Nephron (organoid): ENCODE data around the gene CLEC16A.

Source experiments
- H3K27ac Mint-ChIP-seq, 3 experiments: 2 replicates each; pipeline ENCODE4 v1.8.0; 2020; ENCODE audit warnings: mixed read lengths in 3 of 3, mild to moderate bottlenecking in 2 of 3, moderate library complexity in 1 of 3
- H3K27me3 Mint-ChIP-seq: 2 replicates; pipeline ENCODE4 v1.8.0; 2021; ENCODE audit warnings: low read depth, mild to moderate bottlenecking, moderate library complexity, mixed read lengths
- H3K36me3 Mint-ChIP-seq: 2 replicates; pipeline ENCODE4 v1.8.0; 2020; ENCODE audit warnings: low read depth, mixed read lengths
- H3K4me1 Mint-ChIP-seq: 2 replicates; pipeline ENCODE4 v1.8.0; 2020; ENCODE audit warnings: mixed read lengths
- H3K4me3 Mint-ChIP-seq, 3 experiments: 2 replicates each; pipeline ENCODE4 v1.8.0; 2020; ENCODE audit warnings: mild to moderate bottlenecking in 3 of 3, mixed read lengths in 3 of 3, moderate library complexity in 2 of 3
- H3K9me3 Mint-ChIP-seq: 2 replicates; pipeline ENCODE4 v1.8.0; 2020; ENCODE audit warnings: mixed read lengths
- CTCF ChIP-seq, 3 experiments: fragments of 200-600 bp; sonication (generic); IDR thresholded peaks; one replicate each; pipeline ENCODE4 v1.5.0; 2021; ENCODE audit warnings: antibody characterized with exemption in 3 of 3; ENCODE audit not compliant: unreplicated experiment in 3 of 3

The CLEC16A gene

GRCh38 chr16:11072420-11073153 is 128.2 kb downstream of the CLEC16A start:
- no peak for TF ChIP-seq CTCF (IDR thresholded peaks at IDR 0.05; ENCODE audit: unreplicated experiment in 3 of 3)
- no peaks in the 10 kb centered on the region for H3K9me3 Mint-ChIP-seq
- peaks cover 38% of the 10 kb centered on the region for H3K4me1 Mint-ChIP-seq
- H3K27ac Mint-ChIP-seq: peak overlapping the region in 2 of 3 experiments; percentile 87 to 99
- peaks cover 11% of the 10 kb centered on the region for H3K36me3 Mint-ChIP-seq
- peaks cover 11% of the 10 kb centered on the region for H3K27me3 Mint-ChIP-seq
- H3K4me3 Mint-ChIP-seq: no peak overlapping the region

- H3K27ac Mint-ChIP-seq: peak overlapping the region in 2 of 3 experiments; percentile 87 to 99
Observed at GRCh38 chr16:11073407-11073999, 129.1 kb downstream of the CLEC16A start.

GRCh38 chr16:11074131-11074530 is 129.8 kb downstream of the CLEC16A start:
- TF ChIP-seq CTCF (IDR thresholded peaks at IDR 0.05; ENCODE audit: unreplicated experiment in 3 of 3): no peak
- peaks cover 11% of the 10 kb centered on the region for H3K36me3 Mint-ChIP-seq
- peaks cover 11% of the 10 kb centered on the region for H3K27me3 Mint-ChIP-seq
- H3K27ac Mint-ChIP-seq: peak overlapping the region in 2 of 3 experiments; percentile 87 to 99
- H3K4me1 Mint-ChIP-seq: peaks cover 54% of the 10 kb centered on the region
- H3K9me3 Mint-ChIP-seq: no peaks in the 10 kb centered on the region
- H3K4me3 Mint-ChIP-seq: no peak overlapping the region

More at GRCh38 chr16:11073407-11073999, 129.1 kb downstream of the CLEC16A start:
- Mint-ChIP-seq H3K36me3 (peaks cover 11% of the 10 kb centered on the region), H3K4me1 (peaks cover 48% of the 10 kb centered on the region), H3K27me3 (peaks cover 11% of the 10 kb centered on the region), H3K4me3 (no peak overlapping the region), H3K9me3 (no peaks in the 10 kb centered on the region)
- no peak for TF ChIP-seq CTCF (IDR thresholded peaks at IDR 0.05; ENCODE audit: unreplicated experiment in 3 of 3)

- Mint-ChIP-seq H3K27ac (peak overlapping the region in 2 of 3 experiments; percentile 84 to 99), H3K36me3 (peaks cover 11% of the 10 kb centered on the region), H3K27me3 (peaks cover 11% of the 10 kb centered on the region), H3K9me3 (no peaks in the 10 kb centered on the region), H3K4me1 (peaks cover 64% of the 10 kb centered on the region), H3K4me3 (no peak overlapping the region)
- TF ChIP-seq CTCF (IDR thresholded peaks at IDR 0.05; ENCODE audit: unreplicated experiment in 3 of 3): no peak
Observed at GRCh38 chr16:11075163-11075562, 130.8 kb downstream of the CLEC16A start.

GRCh38 chr16:11076259-11077018 is 132.1 kb downstream of the CLEC16A start:
- TF ChIP-seq CTCF (IDR thresholded peaks at IDR 0.05; ENCODE audit: unreplicated experiment in 3 of 3): no peak
- Mint-ChIP-seq H3K27ac (peak overlapping the region; percentile 80 to 99 (median 89)), H3K27me3 (peaks cover 11% of the 10 kb centered on the region), H3K4me1 (peaks cover 74% of the 10 kb centered on the region), H3K36me3 (no peaks in the 10 kb centered on the region), H3K9me3 (no peaks in the 10 kb centered on the region), H3K4me3 (no peak overlapping the region)
